Head of caudate nucleus (tissue), 42 donors: ENCODE measurements around the gene AGAP1.

Experiments
- DNase-seq, 42 donors: peaks; one replicate each; pipeline versions ENCODE4 v3.0.0 to v3.0.0-alpha.2; 2020 to 2021; ENCODE audit warnings: mixed read lengths in 7 of 42
- intact Hi-C: fragments of 100-400 bp; cut with DNase I; formaldehyde crosslinking; loops from one replicate; pipeline ENCODE4 v1.15.0; 2022

The AGAP1 gene

GRCh38 chr2:235630718-235631296 lies 137.0 kb downstream of the AGAP1 start:
- intact Hi-C loops, result no loop called here
- DNase-seq, result peak in 6 of 42 donors; percentile 21 to 60 (median 46)

- intact Hi-C loops, result no loop called here
- peak in 14 of 42 donors; percentile 41 to 65 (median 54) for DNase-seq
Observed at GRCh38 chr2:235634435-235635158, 140.8 kb downstream of the AGAP1 start.

GRCh38 chr2:235636546-235636945 lies 142.7 kb downstream of the AGAP1 start:
- intact Hi-C loops, result no loop called here
- DNase-seq, result no peak

GRCh38 chr2:235637896-235638295 lies 144.1 kb downstream of the AGAP1 start:
- DNase-seq, result no peak
- intact Hi-C loops, result loop anchor here (2.0 kb wide), 1 partner anchor 23 kb away; no protein-coding TSS in a partner anchor

GRCh38 chr2:235638541-235639427 lies 144.9 kb downstream of the AGAP1 start:
- intact Hi-C loops, result loop anchor here (2.0 kb wide), 1 partner anchor 24 kb away; no protein-coding TSS in a partner anchor
- peak; percentile 50 to 94 (median 80) for DNase-seq

GRCh38 chr2:235639428-235639773 lies 145.6 kb downstream of the AGAP1 start:
- intact Hi-C loops, result loop anchor here (2.0 kb wide), 1 partner anchor 25 kb away; no protein-coding TSS in a partner anchor
- DNase-seq, result peak; percentile 67 to 96 (median 90)

- intact Hi-C loops, result loop anchor here (2.0 kb wide), 1 partner anchor 25 kb away; no protein-coding TSS in a partner anchor
- no peak for DNase-seq
Observed at GRCh38 chr2:235639885-235640284, 146.0 kb downstream of the AGAP1 start.

GRCh38 chr2:235640377-235640776 lies 146.5 kb downstream of the AGAP1 start:
- no peak for DNase-seq
- intact Hi-C loops, result no loop called here

GRCh38 chr2:235640926-235641723 lies 147.3 kb downstream of the AGAP1 start:
- intact Hi-C loops, result no loop called here
- DNase-seq, result peak in 11 of 42 donors; percentile 38 to 73 (median 52)

- intact Hi-C loops, result no loop called here
Observed at GRCh38 chr2:235641956-235642355, 148.1 kb downstream of the AGAP1 start.

GRCh38 chr2:235642446-235643098 lies 148.7 kb downstream of the AGAP1 start:
- no peak for DNase-seq
- intact Hi-C loops, result no loop called here

More at GRCh38 chr2:235641956-235642355, 148.1 kb downstream of the AGAP1 start:
- peak in 2 of 42 donors; percentile 35 to 36 for DNase-seq

- intact Hi-C loops, result no loop called here
- peak in 4 of 42 donors; percentile 43 to 59 (median 54) for DNase-seq
Observed at GRCh38 chr2:235643680-235644511, 150.1 kb downstream of the AGAP1 start.

GRCh38 chr2:235647264-235647663 lies 153.4 kb downstream of the AGAP1 start:
- no peak for DNase-seq
- intact Hi-C loops, result no loop called here

GRCh38 chr2:235647877-235648276 lies 154.0 kb downstream of the AGAP1 start:
- intact Hi-C loops, result no loop called here
- no peak for DNase-seq

GRCh38 chr2:235649418-235649817 lies 155.6 kb downstream of the AGAP1 start:
- no peak for DNase-seq
- intact Hi-C loops, result no loop called here

GRCh38 chr2:235651643-235652042 lies 157.8 kb downstream of the AGAP1 start:
- intact Hi-C loops, result no loop called here

GRCh38 chr2:235654103-235654813 lies 160.4 kb downstream of the AGAP1 start:
- intact Hi-C loops, result no loop called here
- DNase-seq, result no peak

More at GRCh38 chr2:235651643-235652042, 157.8 kb downstream of the AGAP1 start:
- DNase-seq, result no peak
